Fibroblast of the conjunctiva (primary cell): ENCODE data around the gene CFL2.
A peak's percentile ranks its signal among the peaks of the same experiment; 100 is the strongest.

ENCODE experiments used
- DNase-seq: peaks from one replicate; pipeline ENCODE4 v3.0.0-alpha.2; 2010; ENCODE audit warnings: low read depth

The CFL2 gene

GRCh38 chr14:34676516-34677211 lies 37.7 kb downstream of the CFL2 start:
- no peak for DNase-seq

GRCh38 chr14:34673702-34674101 lies 40.7 kb downstream of the CFL2 start:
- no peak for DNase-seq

GRCh38 chr14:34671716-34672115 lies 42.7 kb downstream of the CFL2 start:
- DNase-seq, result no peak

GRCh38 chr14:34668111-34668510 lies 46.3 kb downstream of the CFL2 start:
- DNase-seq, result no peak

DNA sequence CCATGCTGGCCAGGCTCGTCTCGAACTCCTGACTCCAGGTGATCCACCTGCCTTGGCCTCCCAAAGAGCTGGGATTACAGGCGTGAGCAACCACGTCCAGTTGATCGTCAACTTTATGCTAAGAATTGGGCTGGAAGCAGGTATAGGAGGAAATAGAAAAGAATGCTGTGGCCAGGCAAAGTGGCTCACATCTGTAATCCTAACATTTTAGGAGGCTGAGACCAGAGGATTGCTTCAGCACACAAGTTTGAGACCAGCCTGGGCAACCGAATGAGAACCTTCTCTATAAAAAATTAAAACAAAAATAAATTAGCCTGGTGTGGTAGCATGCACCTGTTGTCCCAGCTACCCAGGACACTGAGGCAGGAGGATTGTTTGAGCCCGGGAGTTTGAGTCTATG lies 47.4 kb downstream of the CFL2 start:
- DNase-seq, result no peak

GRCh38 chr14:34665785-34666435 lies 48.5 kb downstream of the CFL2 start:
- DNase-seq, result peak; percentile 65

GRCh38 chr14:34662561-34663088 lies 51.8 kb downstream of the CFL2 start:
- no peak for DNase-seq

- no peak for DNase-seq
Measured at GRCh38 chr14:34660796-34661195, 53.6 kb downstream of the CFL2 start.
